NT2/D1 (cell line): ENCODE measurements around the gene SPAST.

Experiments
- SUZ12 ChIP-seq: IDR thresholded peaks from 2 replicates; pipeline ENCODE4 v1.6.1; 2011; ENCODE audit not compliant: insufficient read length, insufficient read depth; ENCODE audit errors: extremely low read depth
- YY1 ChIP-seq: IDR thresholded peaks from 2 replicates; pipeline ENCODE4 v1.6.1; 2011; ENCODE audit not compliant: insufficient read length, insufficient read depth
- ZNF274 ChIP-seq: IDR thresholded peaks from 2 replicates; pipeline ENCODE4 v1.6.1; 2011; ENCODE audit warnings: mild to moderate bottlenecking, low read depth, low read length

DNA sequence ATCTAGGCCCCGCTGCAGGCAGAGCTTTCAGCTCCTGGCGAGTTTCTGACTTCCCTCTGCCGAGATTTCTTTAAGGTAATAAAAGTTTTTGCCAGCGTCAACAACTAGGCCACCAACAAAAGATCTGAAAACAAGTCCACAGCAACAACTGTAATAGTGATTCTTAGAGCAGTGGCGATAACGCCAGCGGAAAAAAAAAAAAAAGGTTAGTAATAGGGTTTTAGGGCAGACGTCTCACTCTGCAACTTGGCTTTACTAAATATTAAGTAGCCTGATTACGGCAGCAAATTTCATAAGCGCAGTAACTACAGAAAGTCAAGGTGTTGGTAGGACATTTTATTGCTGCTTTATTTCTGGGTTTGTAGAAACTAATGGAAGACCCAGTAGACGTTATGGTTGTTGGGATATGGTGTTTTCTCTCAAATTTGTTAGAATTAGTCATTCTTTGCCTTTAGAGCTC, 102.8 kb downstream of the SPAST start:
- TF ChIP-seq ZNF274 (no peak), YY1 (no peak), SUZ12 (no peak)
